Transverse colon (tissue), 4 donors: ENCODE measurements around the gene KAZN. TPM values are rescaled to one million over a fixed set of nuclear protein-coding genes. Genes with fewer than 3 reads are reported as not detected.

Experiments
- DNase-seq: peaks from one replicate; pipeline ENCODE4 v3.0.0-alpha.2; 2019
- H3K27ac ChIP-seq, 4 donors: fragments of 200-600 bp; sonication (generic); 2 replicates each; pipeline ENCODE4 v1.5.1; 2016 to 2018; ENCODE audit warnings: inconsistent platforms in 4 of 4
- H3K27me3 ChIP-seq: fragments of 200-600 bp; sonication (generic); 2 replicates; pipeline ENCODE4 v1.5.1; 2017; ENCODE audit warnings: inconsistent platforms
- H3K36me3 ChIP-seq, 4 donors: fragments of 200-600 bp; sonication (generic); 2 replicates each; pipeline ENCODE4 v1.5.1; 2017 to 2019; ENCODE audit warnings: inconsistent platforms in 4 of 4
- H3K4me1 ChIP-seq, 4 donors: fragments of 200-600 bp; sonication (generic); 2 replicates each; pipeline ENCODE4 v1.5.1; 2017 to 2020; ENCODE audit warnings: inconsistent platforms in 4 of 4
- H3K4me3 ChIP-seq, 4 donors: fragments of 200-600 bp; sonication (generic); 1 replicate in 1 of 4; 2 replicates in 3 of 4; pipeline versions ENCODE4 v1.5.1 to v1.6.1; 2017 to 2019; ENCODE audit warnings: inconsistent platforms in 4 of 4
- H3K9me3 ChIP-seq, 2 donors: fragments of 200-600 bp; sonication (generic); 2 replicates each; pipeline ENCODE4 v1.5.1; 2017 to 2019; ENCODE audit warnings: inconsistent platforms in 2 of 2
- CTCF ChIP-seq, 5 experiments: fragments of 200-600 bp in 3 of 5; fragments of 450-650 bp in 2 of 5; sonication (generic) in 3 of 5; IDR thresholded peaks; 1 replicate in 2 of 5; 2 replicates in 3 of 5; pipeline ENCODE4 v1.5.1; 2016 to 2017; ENCODE audit warnings: antibody characterized with exemption in 5 of 5, inconsistent platforms in 3 of 5, mild to moderate bottlenecking in 2 of 5, moderate library complexity in 1 of 5
- EP300 ChIP-seq: sonication (generic); formaldehyde crosslinking; IDR thresholded peaks from one replicate; pipeline ENCODE4 v1.6.1; 2017; ENCODE audit warnings: antibody characterized with exemption, low read depth
- POLR2A ChIP-seq: fragments of 450-650 bp; IDR thresholded peaks from one replicate; pipeline ENCODE4 v1.6.1; 2016; ENCODE audit warnings: antibody characterized with exemption, mild to moderate bottlenecking, moderate library complexity
- POLR2AphosphoS5 ChIP-seq, 3 donors: sonication (generic); formaldehyde crosslinking; IDR thresholded peaks; one replicate each; pipeline ENCODE4 v1.6.1; 2016; ENCODE audit warnings: antibody characterized with exemption in 3 of 3
- WGBS, 2 donors: methylation state at CpG; one replicate each; pipeline ENCODE4 v1.1.5; 2018; ENCODE audit warnings: low coverage in 1 of 2; 5-methylcytosine and 5-hydroxymethylcytosine counted together
- in situ Hi-C, 4 donors: fragments of 200-750 bp; cut with MboI; loops; one replicate each; pipeline versions ENCODE4 v1.15.0 to v1.15.1; 2017; ENCODE audit warnings: low sequenced_read_pairs in 3 of 4, low pct_ligation_motif_present in 1 of 4, low pct_unique_long_range_greater_than_20kb in 1 of 4
- intact Hi-C: fragments of 100-400 bp; cut with DNase I; formaldehyde crosslinking; loops from one replicate; pipeline ENCODE4 v1.15.1; 2023; ENCODE audit warnings: low total_unique reads
- total RNA-seq, 4 donors: library from RNA; depleted of rRNA; stranded (reverse); fragments of >200 nt; gene quantifications; one replicate each; pipeline ENCODE4 v1.1.0, GENCODE V29; 2016

Gene KAZN
- total RNA-seq, 4 donors from 2014 or later = 12.0 to 17.1 (median 16.2) TPM

GRCh38 chr1:14951766-14952165, 353.3 kb downstream of the KAZN start:
- Histone ChIP-seq H3K4me3 (no peak overlapping the region), H3K4me1 (peaks cover 0 to 5% (median 0%) of the 10 kb centered on the region in 4 donors), H3K36me3 (no peaks in the 10 kb centered on the region), H3K27ac (no peak overlapping the region), H3K9me3 (no peaks in the 10 kb centered on the region), H3K27me3 (no peaks in the 10 kb centered on the region)
- TF ChIP-seq POLR2A (no peak), CTCF (IDR thresholded peaks at IDR 0.05) (no peak), EP300 (no peak), POLR2AphosphoS5 (IDR thresholded peaks at IDR 0.05) (no peak)
- 91% methylated on average over 5 of the region's 5 CpGs; no CpG with 5 or more reads in 1 of the 2 donors for WGBS, 2 donors
- in situ Hi-C loops (no loop called here), intact Hi-C loops (no loop called here)
- DNase-seq = no peak

- DNase-seq = no peak
- Histone ChIP-seq H3K9me3 (no peaks in the 10 kb centered on the region), H3K27ac (no peak overlapping the region)
Measured at GRCh38 chr1:14952626-14953314, 354.3 kb downstream of the KAZN start.

GRCh38 chr1:14954210-14954609, 355.7 kb downstream of the KAZN start:
- H3K4me1 ChIP-seq = no peaks in the 10 kb centered on the region
- TF ChIP-seq CTCF (IDR thresholded peaks at IDR 0.05) = no peak
- TF ChIP-seq POLR2AphosphoS5 (IDR thresholded peaks at IDR 0.05) = peak in 2 of 3 donors; percentile 34 to 56
- WGBS, 2 donors = 86 to 88% methylated on average over 4 to 6 of the region's 6 CpGs
- intact Hi-C loops = no loop called here
- no peak for DNase-seq
- no peaks in the 10 kb centered on the region for H3K9me3 ChIP-seq
- H3K27me3 ChIP-seq = no peaks in the 10 kb centered on the region
- no peak overlapping the region for H3K27ac ChIP-seq
- no peaks in the 10 kb centered on the region for H3K36me3 ChIP-seq
- in situ Hi-C loops = no loop called here
- no peak overlapping the region for H3K4me3 ChIP-seq

More at GRCh38 chr1:14952626-14953314, 354.3 kb downstream of the KAZN start:
- 89 to 90% methylated on average over 2 to 10 of the region's 11 CpGs for WGBS, 2 donors
- no peak for TF ChIP-seq POLR2A
- TF ChIP-seq POLR2AphosphoS5 (IDR thresholded peaks at IDR 0.05) = no peak
- TF ChIP-seq CTCF (IDR thresholded peaks at IDR 0.05) = no peak
- no peak for TF ChIP-seq EP300
- Histone ChIP-seq H3K27me3 (no peaks in the 10 kb centered on the region), H3K4me3 (no peak overlapping the region), H3K36me3 (no peaks in the 10 kb centered on the region), H3K4me1 (no peaks in the 10 kb centered on the region)
- intact Hi-C loops (no loop called here), in situ Hi-C loops (no loop called here)

DNA sequence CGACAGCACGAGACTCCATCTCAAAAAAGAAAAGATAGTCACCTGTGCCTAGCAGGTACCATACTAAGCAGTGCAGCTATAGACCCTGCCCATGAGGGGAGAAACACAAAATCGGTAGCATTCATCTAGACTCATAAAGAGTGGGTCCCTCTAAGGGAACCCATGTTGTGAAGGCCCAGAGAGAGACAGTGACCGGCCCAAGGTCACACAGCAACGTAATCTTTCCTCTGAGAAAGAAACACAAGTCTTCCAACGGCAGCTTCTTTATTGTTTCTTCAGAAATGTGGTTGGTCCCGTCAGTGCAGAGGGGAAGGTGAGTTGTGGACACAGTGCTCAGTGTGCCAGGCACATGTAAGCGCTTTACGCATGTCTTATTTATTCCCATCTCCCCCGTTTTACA, 356.4 kb downstream of the KAZN start:
- H3K9me3 ChIP-seq = no peaks in the 10 kb centered on the region
- in situ Hi-C loops (no loop called here), intact Hi-C loops (no loop called here)
- no peaks in the 10 kb centered on the region for H3K36me3 ChIP-seq
- H3K27me3 ChIP-seq = no peaks in the 10 kb centered on the region
- no peak overlapping the region for H3K27ac ChIP-seq
- DNase-seq = no peak
- WGBS, 2 donors = 94 to 97% methylated on average over 6 to 10 of the region's 10 CpGs
- no peaks in the 10 kb centered on the region for H3K4me1 ChIP-seq
- H3K4me3 ChIP-seq = no peak overlapping the region
- TF ChIP-seq CTCF (IDR thresholded peaks at IDR 0.05) (no peak), POLR2A (no peak), POLR2AphosphoS5 (IDR thresholded peaks at IDR 0.05) (no peak), EP300 (no peak)
